Inferior parietal cortex (tissue), 1 donor: ENCODE results near the gene UTS2.

Experiments
- DNase-seq: peaks from one replicate; pipeline ENCODE4 v3.0.0-alpha.2; 2016; ENCODE audit errors: extremely low spot score

Gene UTS2

GRCh38 chr1:7863756-7864328 lies 11.0 kb upstream of the UTS2 start:
- no peak for DNase-seq

- no peak for DNase-seq
Measured at GRCh38 chr1:7862211-7863060, 9.6 kb upstream of the UTS2 start.

GRCh38 chr1:7861452-7861851 lies 8.6 kb upstream of the UTS2 start:
- DNase-seq, result no peak

- DNase-seq, result no peak
Measured at GRCh38 chr1:7860130-7860529, 7.3 kb upstream of the UTS2 start.

- DNase-seq, result no peak
Measured at GRCh38 chr1:7859406-7859805, 6.5 kb upstream of the UTS2 start.

GRCh38 chr1:7857985-7858384 lies 5.1 kb upstream of the UTS2 start:
- no peak for DNase-seq

- DNase-seq, result no peak
Measured at GRCh38 chr1:7857000-7857399, 4.1 kb upstream of the UTS2 start.

GRCh38 chr1:7856345-7856744 lies 3.5 kb upstream of the UTS2 start:
- no peak for DNase-seq

- DNase-seq, result no peak
Measured at GRCh38 chr1:7853684-7854026, 790 bp upstream of the UTS2 start.

- no peak for DNase-seq
Measured at GRCh38 chr1:7850786-7851185, 2.1 kb downstream of the UTS2 start.

GRCh38 chr1:7847599-7847998 lies 5.3 kb downstream of the UTS2 start:
- DNase-seq, result no peak

GRCh38 chr1:7846656-7847055 lies 6.2 kb downstream of the UTS2 start:
- no peak for DNase-seq

- no peak for DNase-seq
Measured at GRCh38 chr1:7845761-7846160, 7.1 kb downstream of the UTS2 start.

- no peak for DNase-seq
Measured at GRCh38 chr1:7842517-7842916, 10.3 kb downstream of the UTS2 start.

- no peak for DNase-seq
Measured at GRCh38 chr1:7839526-7839925, 13.3 kb downstream of the UTS2 start.

- no peak for DNase-seq
Measured at GRCh38 chr1:7838714-7839113, 14.2 kb downstream of the UTS2 start.

GRCh38 chr1:7833035-7833434 lies 19.8 kb downstream of the UTS2 start:
- no peak for DNase-seq

GRCh38 chr1:7831458-7831857 lies 21.4 kb downstream of the UTS2 start:
- no peak for DNase-seq

- DNase-seq, result no peak
Measured at GRCh38 chr1:7827126-7827955, 25.5 kb downstream of the UTS2 start.

- no peak for DNase-seq
Measured at GRCh38 chr1:7826363-7826762, 26.5 kb downstream of the UTS2 start.

- DNase-seq, result no peak
Measured at GRCh38 chr1:7824701-7825100, 28.2 kb downstream of the UTS2 start.

GRCh38 chr1:7821282-7821681 lies 31.6 kb downstream of the UTS2 start:
- no peak for DNase-seq
